ENCODE measurements around the gene LCP2.

- TF ChIP-seq CTCF (IDR thresholded peaks at IDR 0.05) (no peak), POLR2A (IDR thresholded peaks at IDR 0.05) (no peak)
Observed at GRCh38 chr5:170327168-170327567, 29.6 kb upstream of the LCP2 start.
